Uterus (tissue), 2 donors: ENCODE data around the gene GAPVD1.

Experiments used
- CTCF ChIP-seq, 4 experiments: fragments of 200-600 bp in 2 of 4; fragments of 450-650 bp in 2 of 4; sonication (generic) in 2 of 4; IDR thresholded peaks; one replicate each; pipeline ENCODE4 v1.5.1; 2016 to 2019; ENCODE audit warnings: antibody characterized with exemption in 4 of 4, mild to moderate bottlenecking in 2 of 4, moderate library complexity in 1 of 4
- POLR2A ChIP-seq, 2 donors: fragments of 450-650 bp; IDR thresholded peaks; one replicate each; pipeline ENCODE4 v1.6.1; 2016; ENCODE audit warnings: antibody characterized with exemption in 2 of 2, mild to moderate bottlenecking in 1 of 2, moderate library complexity in 1 of 2

- TF ChIP-seq CTCF (IDR thresholded peaks at IDR 0.05) (no peak), POLR2A (IDR thresholded peaks at IDR 0.05) (no peak)
These were observed 75.6 kb downstream of the GAPVD1 start for GRCh38 chr9:125337236-125337635.
